SHP77 (cell line): ENCODE results near the gene VENTX.

Experiments
- DNase-seq, 2 experiments: peaks; one replicate each; lab custom pipeline; 2025; lab: John Stamatoyannopoulos, UW

The VENTX gene

GRCh38 chr10:133237588-133238465 is at the start of gene VENTX:
Gene VENTX, plus strand, starts transcription at chr10:133237855. Its CDS starts 60 bp downstream, at chr10:133237915.
- DNase-seq, result no peak

- DNase-seq, result no peak
These were observed 49.6 kb upstream of the VENTX start for GRCh38 chr10:133187906-133188681.

GRCh38 chr10:133189256-133189655 is 48.4 kb upstream of the VENTX start:
- no peak for DNase-seq

- no peak for DNase-seq
These were observed 47.9 kb upstream of the VENTX start for GRCh38 chr10:133189726-133190125.

- no peak for DNase-seq
These were observed 47.4 kb upstream of the VENTX start for GRCh38 chr10:133190225-133190624.

- DNase-seq, result no peak
These were observed 46.0 kb upstream of the VENTX start for GRCh38 chr10:133191651-133192050.

- DNase-seq, result no peak
These were observed 43.5 kb upstream of the VENTX start for GRCh38 chr10:133194151-133194550.

GRCh38 chr10:133195096-133195495 is 42.6 kb upstream of the VENTX start:
- no peak for DNase-seq

GRCh38 chr10:133195611-133196010 is 42.0 kb upstream of the VENTX start:
- DNase-seq, result no peak

GRCh38 chr10:133196221-133196915 is 41.3 kb upstream of the VENTX start:
- no peak for DNase-seq

GRCh38 chr10:133196936-133197758 is 40.5 kb upstream of the VENTX start:
- DNase-seq, result no peak

GRCh38 chr10:133197786-133198185 is 39.9 kb upstream of the VENTX start:
- no peak for DNase-seq

- DNase-seq, result no peak
These were observed 39.4 kb upstream of the VENTX start for GRCh38 chr10:133198206-133198605.

- DNase-seq, result no peak
These were observed 38.8 kb upstream of the VENTX start for GRCh38 chr10:133198621-133199487.

- DNase-seq, result no peak
These were observed 38.2 kb upstream of the VENTX start for GRCh38 chr10:133199488-133199885.

- DNase-seq, result no peak
These were observed 37.6 kb upstream of the VENTX start for GRCh38 chr10:133199992-133200611.

GRCh38 chr10:133200621-133201031 is 37.0 kb upstream of the VENTX start:
- DNase-seq, result no peak

GRCh38 chr10:133201151-133201947 is 36.3 kb upstream of the VENTX start:
- DNase-seq, result no peak
